ENCODE data around the gene ARHGAP23.
A peak's percentile ranks its signal among the peaks of the same experiment; 100 is the strongest.

Gene ARHGAP23

DNA sequence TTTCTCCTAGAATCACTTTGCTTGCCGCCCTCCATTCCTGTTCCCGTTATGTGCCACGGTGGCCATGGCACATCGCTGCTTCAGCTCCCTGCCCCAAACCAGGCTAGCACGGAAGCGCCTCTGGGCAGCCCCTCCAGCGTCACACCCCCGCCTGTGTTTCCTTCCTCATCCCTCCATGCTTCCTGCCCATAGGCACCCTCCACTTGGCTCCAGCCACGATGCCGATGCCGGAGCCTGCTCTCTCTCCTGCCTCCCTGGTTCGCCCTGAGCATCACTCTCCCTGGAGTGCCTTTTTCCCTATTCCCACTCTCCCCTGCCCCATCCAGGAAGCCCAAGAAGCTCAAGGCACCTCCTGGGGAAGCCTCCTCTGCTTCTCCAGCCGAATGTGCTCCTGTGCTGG lies 3.2 kb upstream of the ARHGAP23 start:
- no peak for DNase-seq (ENCODE audit: low read depth, low spot score)
- ChIA-PET CTCF (interaction anchor here (0.8 to 5.6 kb wide), 18 partner anchors 10 to 243 kb away, joined by 3 to 30 read pairs (median 4); no protein-coding TSS in a partner anchor), POLR2A (no interaction called here)
- TF ChIP-seq, protein P1, sequence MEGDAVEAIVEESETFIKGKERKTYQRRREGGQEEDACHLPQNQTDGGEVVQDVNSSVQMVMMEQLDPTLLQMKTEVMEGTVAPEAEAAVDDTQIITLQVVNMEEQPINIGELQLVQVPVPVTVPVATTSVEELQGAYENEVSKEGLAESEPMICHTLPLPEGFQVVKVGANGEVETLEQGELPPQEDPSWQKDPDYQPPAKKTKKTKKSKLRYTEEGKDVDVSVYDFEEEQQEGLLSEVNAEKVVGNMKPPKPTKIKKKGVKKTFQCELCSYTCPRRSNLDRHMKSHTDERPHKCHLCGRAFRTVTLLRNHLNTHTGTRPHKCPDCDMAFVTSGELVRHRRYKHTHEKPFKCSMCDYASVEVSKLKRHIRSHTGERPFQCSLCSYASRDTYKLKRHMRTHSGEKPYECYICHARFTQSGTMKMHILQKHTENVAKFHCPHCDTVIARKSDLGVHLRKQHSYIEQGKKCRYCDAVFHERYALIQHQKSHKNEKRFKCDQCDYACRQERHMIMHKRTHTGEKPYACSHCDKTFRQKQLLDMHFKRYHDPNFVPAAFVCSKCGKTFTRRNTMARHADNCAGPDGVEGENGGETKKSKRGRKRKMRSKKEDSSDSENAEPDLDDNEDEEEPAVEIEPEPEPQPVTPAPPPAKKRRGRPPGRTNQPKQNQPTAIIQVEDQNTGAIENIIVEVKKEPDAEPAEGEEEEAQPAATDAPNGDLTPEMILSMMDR (IDR thresholded peaks at IDR 0.05; ENCODE audit: insufficient read depth, low read length, missing control alignments): no peak
- no peak overlapping the region for H3K4me3 ChIP-seq (ENCODE audit: low read depth, low read length)

DNA sequence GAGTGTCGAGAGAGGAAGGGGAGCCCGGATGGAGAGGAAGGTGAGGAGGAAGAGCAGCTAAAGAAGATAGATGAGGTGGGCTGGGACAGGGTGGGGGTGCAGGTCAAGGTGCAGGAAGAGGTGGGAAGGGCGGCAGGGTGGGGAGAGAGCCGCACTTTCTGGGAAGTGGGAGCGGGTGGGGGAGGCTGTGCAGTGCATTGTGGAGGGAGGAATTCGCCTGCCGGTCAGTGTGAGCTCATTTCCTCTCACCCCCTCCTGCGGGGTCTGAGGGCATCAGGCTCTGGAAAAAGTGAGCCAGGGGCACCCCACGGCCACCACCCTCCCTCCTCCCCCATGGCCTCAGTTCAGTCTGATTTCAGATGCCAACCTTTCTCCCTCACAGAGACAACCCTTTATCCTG lies 2.5 kb upstream of the ARHGAP23 start:
- ChIA-PET CTCF (interaction anchor here (0.8 to 5.6 kb wide), 17 partner anchors 11 to 243 kb away, joined by 3 to 30 read pairs (median 5); no protein-coding TSS in a partner anchor), POLR2A (interaction anchor here (1.6 kb wide), 1 partner anchor 39 kb away, joined by 4 read pairs; no protein-coding TSS in a partner anchor)
- no peak for DNase-seq (ENCODE audit: low read depth, low spot score)
- TF ChIP-seq, protein P1 (IDR thresholded peaks at IDR 0.05; ENCODE audit: insufficient read depth, low read length, missing control alignments): no peak
- no peak overlapping the region for H3K4me3 ChIP-seq (ENCODE audit: low read depth, low read length)

DNA sequence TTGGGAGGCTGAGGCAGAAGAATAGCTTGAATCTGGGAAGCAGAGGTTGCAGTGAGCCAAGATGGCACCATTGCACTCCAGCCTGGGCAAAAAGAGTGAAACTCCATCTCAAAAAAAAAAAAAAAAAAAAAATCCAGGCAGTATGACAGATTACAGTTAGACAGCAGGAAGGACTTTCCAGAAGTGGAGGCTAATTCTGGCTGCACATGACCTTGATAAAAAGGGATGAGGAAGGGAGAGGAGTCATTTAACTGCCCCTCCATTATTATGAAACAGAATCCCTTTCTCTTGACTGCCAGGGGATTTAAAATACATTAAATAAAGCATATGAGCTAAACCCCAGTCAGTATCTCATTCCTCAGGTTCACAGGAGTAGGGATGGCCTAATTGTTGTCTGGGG lies 1.8 kb upstream of the ARHGAP23 start:
- ChIA-PET POLR2A (interaction anchor here (0.7 to 1.6 kb wide), 2 partner anchors 38 to 49 kb away, joined by 3 to 4 read pairs; no protein-coding TSS in a partner anchor), CTCF (interaction anchor here (0.8 to 5.6 kb wide), 19 partner anchors 11 to 251 kb away, joined by 3 to 30 read pairs (median 5); no protein-coding TSS in a partner anchor)

DNA sequence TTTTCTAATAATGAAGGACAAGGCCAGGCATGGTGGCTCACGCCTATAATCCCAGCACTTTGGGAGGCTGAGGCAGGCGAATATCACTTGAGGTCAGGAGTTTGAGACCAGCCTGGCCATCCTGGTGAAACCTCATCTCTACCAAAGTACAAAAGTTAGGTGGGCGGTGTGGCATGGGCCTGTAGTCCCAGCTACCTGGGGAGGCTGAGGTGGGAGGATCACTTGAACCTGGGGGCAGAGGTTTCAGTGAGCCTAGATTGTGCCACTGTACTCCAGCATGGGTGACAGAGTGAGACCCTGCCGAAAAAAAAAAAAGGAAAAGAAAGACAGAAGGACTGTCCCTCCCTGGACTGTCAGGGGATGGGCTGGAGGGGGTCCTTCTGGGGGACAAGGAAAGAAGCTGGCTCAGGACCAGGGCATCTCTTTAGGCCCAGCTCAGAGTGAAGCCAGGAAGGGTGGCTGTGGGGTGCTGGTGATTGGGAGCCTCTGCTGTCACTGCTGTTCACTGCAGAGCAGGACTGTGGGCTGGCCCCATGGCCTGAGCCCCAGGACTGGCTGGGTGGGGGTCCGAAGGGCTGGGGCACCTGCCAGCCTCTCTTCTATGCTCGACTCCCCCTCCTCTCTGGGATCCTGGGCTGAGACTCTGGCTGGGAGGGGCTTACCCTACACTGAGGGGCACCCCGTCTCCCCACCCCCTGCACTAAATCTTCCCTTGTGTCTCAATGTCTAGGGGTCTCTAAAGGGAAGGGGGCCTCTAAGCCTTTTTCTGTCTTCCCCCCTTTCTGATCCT lies 909 bp upstream of the ARHGAP23 start:
- ChIA-PET POLR2A (interaction anchor here (0.6 to 0.9 kb wide), 3 partner anchors 24 to 69 kb away, joined by 3 read pairs; no protein-coding TSS in a partner anchor), CTCF (interaction anchor here (0.8 to 5.8 kb wide), 19 partner anchors 12 to 250 kb away, joined by 3 to 56 read pairs (median 6); no protein-coding TSS in a partner anchor)
- no peak for DNase-seq (ENCODE audit: low read depth, low spot score)
- TF ChIP-seq, protein P1 (IDR thresholded peaks at IDR 0.05; ENCODE audit: insufficient read depth, low read length, missing control alignments): no peak
- peak overlapping the region; percentile 74 for H3K4me3 ChIP-seq (ENCODE audit: low read depth, low read length)

More for the DNA sequence above, 1.8 kb upstream of the ARHGAP23 start:
- no peak overlapping the region for H3K4me3 ChIP-seq (ENCODE audit: low read depth, low read length)
- TF ChIP-seq, protein P1 (IDR thresholded peaks at IDR 0.05; ENCODE audit: insufficient read depth, low read length, missing control alignments): no peak
- DNase-seq (ENCODE audit: low read depth, low spot score): no peak

DNA sequence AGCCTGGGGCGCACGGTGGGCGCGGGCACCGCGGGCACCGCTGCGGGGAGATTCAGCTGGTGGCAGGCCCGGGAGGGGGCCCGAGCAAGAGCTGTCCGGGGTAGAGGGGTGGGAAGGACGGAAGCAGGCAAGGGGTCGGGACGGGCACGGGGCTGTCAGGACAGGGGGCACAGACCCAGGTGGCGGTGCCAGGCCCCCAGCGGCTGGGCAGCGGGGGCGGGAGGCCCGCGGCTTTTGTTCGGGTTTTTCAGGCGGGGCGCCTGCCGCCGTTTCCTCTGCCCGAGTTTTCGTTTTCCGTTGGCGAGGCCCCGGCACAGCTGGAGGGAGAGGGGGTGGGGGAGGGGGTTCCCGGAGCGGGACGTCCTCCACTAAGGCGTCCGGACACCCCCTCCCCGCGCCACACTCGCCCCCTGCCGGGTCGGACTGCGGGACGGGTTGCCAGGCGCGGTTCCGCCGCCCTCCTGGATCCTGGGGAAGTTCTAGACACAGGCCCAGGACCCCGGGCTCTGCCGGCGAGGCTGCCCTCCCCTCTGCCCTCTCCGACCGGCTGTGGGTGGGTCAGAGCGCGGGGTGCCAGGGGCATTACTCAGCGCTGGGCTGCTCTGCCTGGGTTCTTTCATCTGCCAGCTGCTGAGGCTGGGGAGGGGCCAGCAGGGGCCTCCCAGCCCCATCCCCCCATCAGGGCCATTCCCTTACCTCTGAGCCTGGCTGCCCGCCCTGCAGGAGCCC lies 543 bp downstream of the ARHGAP23 start:
- POLR2A ChIA-PET: interaction anchor here (0.8 kb wide), 1 partner anchor 21 kb away, joined by 3 read pairs; no protein-coding TSS in a partner anchor
- DNase-seq (ENCODE audit: low read depth, low spot score): no peak
- CTCF ChIA-PET: interaction anchor here (1.1 to 5.8 kb wide), 7 partner anchors 14 to 234 kb away, joined by 3 to 56 read pairs (median 5); no protein-coding TSS in a partner anchor
- TF ChIP-seq, protein P1 (IDR thresholded peaks at IDR 0.05; ENCODE audit: insufficient read depth, low read length, missing control alignments): no peak
- peak overlapping the region; percentile 74 for H3K4me3 ChIP-seq (ENCODE audit: low read depth, low read length)
